H9 (cell line): ENCODE data around the gene ANKRD50. TPM values are rescaled to one million over a fixed set of nuclear protein-coding genes. Genes with fewer than 3 reads are reported as not detected.

Experiments
- DNase-seq: peaks from one replicate; pipeline ENCODE4 v3.0.0-alpha.2; 2017
- H2AFZ ChIP-seq: one replicate; pipeline ENCODE4 v1.6.1; 2013; ENCODE audit warnings: mild to moderate bottlenecking, low read length, control low read depth, moderate library complexity
- H2AK5ac ChIP-seq: 2 replicates; pipeline ENCODE4 v1.6.1; 2013; ENCODE audit warnings: low read length, control low read depth, mixed read lengths; ENCODE audit not compliant: insufficient read length
- H2BK120ac ChIP-seq: one replicate; pipeline ENCODE4 v1.6.1; 2013; ENCODE audit warnings: low read depth, mild to moderate bottlenecking, low read length, control low read depth, inconsistent platforms; ENCODE audit not compliant: poor library complexity, severe bottlenecking
- H2BK12ac ChIP-seq: 2 replicates; pipeline ENCODE4 v1.6.1; 2013; ENCODE audit warnings: low read length, control low read depth, mixed read lengths, low read depth; ENCODE audit not compliant: insufficient read length
- H2BK15ac ChIP-seq: 2 replicates; pipeline ENCODE4 v1.6.1; 2013; ENCODE audit warnings: low read depth, low read length, control low read depth
- H2BK20ac ChIP-seq: one replicate; pipeline ENCODE4 v1.6.1; 2013; ENCODE audit warnings: low read depth, mild to moderate bottlenecking, low read length, control low read depth, inconsistent platforms; ENCODE audit not compliant: poor library complexity, severe bottlenecking
- H2BK5ac ChIP-seq: 2 replicates; pipeline ENCODE4 v1.6.1; 2013; ENCODE audit warnings: low read length, control low read depth, mixed read lengths; ENCODE audit not compliant: insufficient read length
- H3K14ac ChIP-seq: 2 replicates; pipeline ENCODE4 v1.6.1; 2013; ENCODE audit warnings: low read length, control low read depth; ENCODE audit not compliant: insufficient read depth
- H3K18ac ChIP-seq: 2 replicates; pipeline ENCODE4 v1.6.1; 2013; ENCODE audit warnings: low read depth, mild to moderate bottlenecking, mixed read lengths, low read length, control low read depth; ENCODE audit not compliant: insufficient read length
- H3K23ac ChIP-seq: 2 replicates; pipeline ENCODE4 v1.6.1; 2013; ENCODE audit warnings: low read length, control low read depth, mixed read lengths, low read depth; ENCODE audit not compliant: insufficient read length
- H3K23me2 ChIP-seq: 2 replicates; pipeline ENCODE4 v1.6.1; 2013; ENCODE audit warnings: low read depth, mild to moderate bottlenecking, mixed read lengths, low read length, control low read depth; ENCODE audit not compliant: insufficient read length, poor library complexity, severe bottlenecking
- H3K27ac ChIP-seq: 2 replicates; pipeline ENCODE4 v1.5.1; 2013; ENCODE audit warnings: low read length, control low read depth, mixed read lengths, low read depth; ENCODE audit not compliant: insufficient read length
- H3K27me3 ChIP-seq: 2 replicates; pipeline ENCODE4 v1.6.1; 2013; ENCODE audit warnings: low read length, control low read depth, inconsistent platforms; ENCODE audit not compliant: insufficient read depth
- H3K4ac ChIP-seq: 2 replicates; pipeline ENCODE4 v1.6.1; 2013; ENCODE audit warnings: low read depth, mild to moderate bottlenecking, control low read depth, inconsistent platforms, low read length, moderate library complexity
- H3K4me1 ChIP-seq: 2 replicates; pipeline ENCODE4 v1.6.1; 2013; ENCODE audit warnings: low read length, control low read depth, inconsistent platforms; ENCODE audit not compliant: insufficient read depth
- H3K4me2 ChIP-seq: 2 replicates; pipeline ENCODE4 v1.6.1; 2013; ENCODE audit warnings: low read length, control low read depth, mixed read lengths; ENCODE audit not compliant: insufficient read length, insufficient read depth
- H3K56ac ChIP-seq: 2 replicates; pipeline ENCODE4 v1.6.1; 2013; ENCODE audit warnings: low read depth, mild to moderate bottlenecking, mixed read lengths, low read length, control low read depth; ENCODE audit not compliant: insufficient read length
- H3K79me1 ChIP-seq: 2 replicates; pipeline ENCODE4 v1.6.1; 2013; ENCODE audit warnings: low read depth, mild to moderate bottlenecking, moderate library complexity, low read length, control low read depth, inconsistent platforms; ENCODE audit not compliant: insufficient read depth, poor library complexity, severe bottlenecking
- H3K79me2 ChIP-seq: 2 replicates; pipeline ENCODE4 v1.6.1; 2013; ENCODE audit warnings: low read length, control low read depth, inconsistent platforms; ENCODE audit not compliant: insufficient read depth
- H3K9ac ChIP-seq: 2 replicates; pipeline ENCODE4 v1.6.1; 2013; ENCODE audit warnings: low read length, control low read depth, mixed read lengths; ENCODE audit not compliant: insufficient read length; ENCODE audit errors: extremely low read depth
- H3K9me3 ChIP-seq: one replicate; pipeline ENCODE4 v1.6.1; 2013; ENCODE audit warnings: low read depth, low read length, inconsistent platforms; ENCODE audit not compliant: control insufficient read depth
- H3T11ph ChIP-seq: one replicate; pipeline ENCODE4 v1.6.1; 2013; ENCODE audit warnings: mild to moderate bottlenecking, low read length, control low read depth, inconsistent platforms
- H4K20me1 ChIP-seq: one replicate; pipeline ENCODE4 v1.6.1; 2013; ENCODE audit not compliant: control insufficient read depth, insufficient read length, insufficient read depth
- H4K5ac ChIP-seq: 2 replicates; pipeline ENCODE4 v1.6.1; 2013; ENCODE audit warnings: low read depth, mild to moderate bottlenecking, mixed read lengths, low read length, control low read depth; ENCODE audit not compliant: insufficient read length
- H4K8ac ChIP-seq: replicated peaks from 2 replicates; pipeline ENCODE4 v1.6.1; 2013; ENCODE audit warnings: low read length, control low read depth, mixed read lengths, low read depth; ENCODE audit not compliant: insufficient read length
- H4K91ac ChIP-seq: 2 replicates; pipeline ENCODE4 v1.6.1; 2013; ENCODE audit warnings: low read depth, mild to moderate bottlenecking, moderate library complexity, mixed read lengths, low read length, control low read depth; ENCODE audit not compliant: insufficient read length
- H3K27ac Mint-ChIP-seq, 3 experiments: 2 replicates in 2 of 3; 3 replicates in 1 of 3; pipeline ENCODE4 v1.8.0; 2020 to 2021; ENCODE audit warnings: mixed read lengths in 3 of 3, mild to moderate bottlenecking in 1 of 3, moderate library complexity in 1 of 3
- H3K27me3 Mint-ChIP-seq: 2 replicates; pipeline ENCODE4 v1.8.0; 2021; ENCODE audit warnings: low read depth, mild to moderate bottlenecking, moderate library complexity, mixed read lengths
- H3K36me3 Mint-ChIP-seq, 3 experiments: 2 replicates in 2 of 3; 3 replicates in 1 of 3; pipeline ENCODE4 v1.8.0; 2020 to 2021; ENCODE audit warnings: low read depth in 3 of 3, mixed read lengths in 3 of 3; ENCODE audit not compliant: insufficient read depth in 1 of 3
- H3K4me1 Mint-ChIP-seq, 2 experiments: 2 replicates each; pipeline ENCODE4 v1.8.0; 2020; ENCODE audit warnings: mixed read lengths in 2 of 2
- H3K4me3 Mint-ChIP-seq, 2 experiments: 2 replicates in 1 of 2; 3 replicates in 1 of 2; pipeline ENCODE4 v1.8.0; 2020 to 2021; ENCODE audit warnings: mild to moderate bottlenecking in 2 of 2, mixed read lengths in 2 of 2, moderate library complexity in 1 of 2
- H3K9me3 Mint-ChIP-seq, 2 experiments: 2 replicates in 1 of 2; 3 replicates in 1 of 2; pipeline ENCODE4 v1.8.0; 2020; ENCODE audit warnings: mild to moderate bottlenecking in 2 of 2, mixed read lengths in 2 of 2, moderate library complexity in 1 of 2
- WGBS: extraction: QIAGEN DNeasy Blood & Tissue Kit; methylation state at CpG from one replicate; pipeline ENCODE4 v1.1.7; 2013; ENCODE audit warnings: missing lambda C conversion rate, low lambda C conversion rate, mixed read lengths; ENCODE audit not compliant: insufficient read length; ENCODE audit errors: extremely low coverage; 5-methylcytosine and 5-hydroxymethylcytosine counted together
- total RNA-seq: library from RNA; stranded (reverse); gene quantifications from 2 replicates; pipeline ENCODE4 v1.2.1, GENCODE V29; 2021
- TF ChIP-seq, protein P1 (sequence below): fragments of 200-600 bp; sonication (generic); conservative IDR thresholded peaks from 3 replicates; pipeline ENCODE4 v1.8.0; 2021; ENCODE audit warnings: antibody characterized with exemption, mild to moderate bottlenecking

The ANKRD50 gene
- total RNA-seq, 1 experiment from 2014 or later: 30.1 TPM

DNA sequence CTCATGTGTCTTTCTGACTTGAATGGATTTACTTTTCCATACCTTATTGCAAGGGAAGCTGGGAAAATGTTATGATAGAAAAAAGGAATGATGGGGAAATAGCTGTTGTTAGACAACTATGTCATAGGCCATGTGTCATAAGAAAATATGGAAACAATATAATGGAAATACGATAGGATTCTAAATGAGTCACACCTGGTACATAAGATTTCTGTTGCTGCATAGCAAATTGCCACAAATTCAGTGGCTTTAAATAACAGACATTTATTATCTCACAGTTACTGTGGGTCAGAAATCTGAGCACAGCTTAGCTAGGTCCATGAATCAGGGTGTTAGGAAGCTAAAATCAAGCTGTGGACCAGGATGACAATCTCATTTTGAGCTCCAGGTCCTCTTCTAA, 44.6 kb upstream of the ANKRD50 start:
- H3K23ac ChIP-seq: no peak overlapping the region
- no peaks in the 10 kb centered on the region for H3K9me3 ChIP-seq
- no peaks in the 10 kb centered on the region for H4K20me1 ChIP-seq
- peaks cover 3% of the 10 kb centered on the region for H3K27me3 Mint-ChIP-seq
- H3K18ac ChIP-seq: no peak overlapping the region
- H3K79me2 ChIP-seq: no peaks in the 10 kb centered on the region
- no peak overlapping the region for H4K91ac ChIP-seq
- no peak overlapping the region for H2AK5ac ChIP-seq
- no peaks in the 10 kb centered on the region for H3K23me2 ChIP-seq
- no CpG with 5 or more reads among the region's 1 CpG for WGBS
- H3T11ph ChIP-seq: no peak overlapping the region
- no peak for DNase-seq
- H2AFZ ChIP-seq: no peak overlapping the region
- H3K36me3 Mint-ChIP-seq: no peaks in the 10 kb centered on the region
- TF ChIP-seq, protein P1, sequence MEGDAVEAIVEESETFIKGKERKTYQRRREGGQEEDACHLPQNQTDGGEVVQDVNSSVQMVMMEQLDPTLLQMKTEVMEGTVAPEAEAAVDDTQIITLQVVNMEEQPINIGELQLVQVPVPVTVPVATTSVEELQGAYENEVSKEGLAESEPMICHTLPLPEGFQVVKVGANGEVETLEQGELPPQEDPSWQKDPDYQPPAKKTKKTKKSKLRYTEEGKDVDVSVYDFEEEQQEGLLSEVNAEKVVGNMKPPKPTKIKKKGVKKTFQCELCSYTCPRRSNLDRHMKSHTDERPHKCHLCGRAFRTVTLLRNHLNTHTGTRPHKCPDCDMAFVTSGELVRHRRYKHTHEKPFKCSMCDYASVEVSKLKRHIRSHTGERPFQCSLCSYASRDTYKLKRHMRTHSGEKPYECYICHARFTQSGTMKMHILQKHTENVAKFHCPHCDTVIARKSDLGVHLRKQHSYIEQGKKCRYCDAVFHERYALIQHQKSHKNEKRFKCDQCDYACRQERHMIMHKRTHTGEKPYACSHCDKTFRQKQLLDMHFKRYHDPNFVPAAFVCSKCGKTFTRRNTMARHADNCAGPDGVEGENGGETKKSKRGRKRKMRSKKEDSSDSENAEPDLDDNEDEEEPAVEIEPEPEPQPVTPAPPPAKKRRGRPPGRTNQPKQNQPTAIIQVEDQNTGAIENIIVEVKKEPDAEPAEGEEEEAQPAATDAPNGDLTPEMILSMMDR: no peak
- H3K27me3 ChIP-seq: no peaks in the 10 kb centered on the region
- no peak overlapping the region for H4K5ac ChIP-seq
- H4K8ac ChIP-seq: no peak overlapping the region
- H3K4me1 Mint-ChIP-seq: no peaks in the 10 kb centered on the region
- H2BK12ac ChIP-seq: no peak overlapping the region
- H3K9ac ChIP-seq: no peak overlapping the region
- H3K79me1 ChIP-seq: no peaks in the 10 kb centered on the region
- H2BK5ac ChIP-seq: no peak overlapping the region
- no peak overlapping the region for H2BK20ac ChIP-seq
- H3K4me2 ChIP-seq: no peak overlapping the region
- no peak overlapping the region for H2BK15ac ChIP-seq
- H3K27ac Mint-ChIP-seq: no peak overlapping the region
- no peak overlapping the region for H2BK120ac ChIP-seq
- no peak overlapping the region for H3K14ac ChIP-seq
- no peak overlapping the region for H3K4me3 Mint-ChIP-seq
- no peak overlapping the region for H3K27ac ChIP-seq
- H3K4me1 ChIP-seq: no peaks in the 10 kb centered on the region
- H3K4ac ChIP-seq: no peak overlapping the region
- no peak overlapping the region for H3K56ac ChIP-seq
- H3K9me3 Mint-ChIP-seq: no peaks in the 10 kb centered on the region
